Fibroblast of lung (primary cell): ENCODE measurements around the gene SLC6A9. TPM values are rescaled to one million over a fixed set of nuclear protein-coding genes. Genes with fewer than 3 reads are reported as not detected.

ENCODE experiments used
- DNase-seq, 2 donors: peaks; one replicate each; pipeline versions ENCODE4 v3.0.0 to v3.0.0-alpha.2; 2010; ENCODE audit warnings: low read depth in 2 of 2
- H2AFZ ChIP-seq: 2 replicates; pipeline ENCODE4 v1.5.1; 2012; ENCODE audit warnings: low read length, control low read depth, inconsistent platforms
- H3K27ac ChIP-seq: 2 replicates; pipeline ENCODE4 v1.5.1; 2011; ENCODE audit warnings: low read length, control low read depth; ENCODE audit not compliant: insufficient read depth
- H3K27me3 ChIP-seq: 2 replicates; pipeline ENCODE4 v1.5.1; 2011; ENCODE audit warnings: mild to moderate bottlenecking, low read length; ENCODE audit not compliant: control insufficient read depth, insufficient read depth
- H3K36me3 ChIP-seq: 2 replicates; pipeline ENCODE4 v1.5.1; 2011; ENCODE audit warnings: low read length; ENCODE audit not compliant: control insufficient read depth, insufficient read depth
- H3K4me1 ChIP-seq: 2 replicates; pipeline ENCODE4 v1.5.1; 2011; ENCODE audit warnings: low read length; ENCODE audit not compliant: control insufficient read depth, insufficient read depth; ENCODE audit errors: extremely low read depth
- H3K4me2 ChIP-seq: 2 replicates; pipeline ENCODE4 v1.5.1; 2011; ENCODE audit warnings: low read length, control low read depth; ENCODE audit not compliant: insufficient read depth; ENCODE audit errors: extremely low read depth
- H3K4me3 ChIP-seq, 4 experiments: fragments of 200-600 bp in 1 of 4; sonication (generic) in 1 of 4; replicated peaks in 1 of 4; 2 replicates each; pipeline ENCODE4 v1.5.1; 2011 to 2016; ENCODE audit warnings: low read length in 4 of 4, low read depth in 3 of 4, mild to moderate bottlenecking in 3 of 4, control low read depth in 2 of 4, inconsistent platforms in 1 of 4, mixed read lengths in 1 of 4; ENCODE audit not compliant: insufficient read depth in 1 of 4; ENCODE audit errors: control extremely low read depth in 1 of 4
- H3K79me2 ChIP-seq: 2 replicates; pipeline ENCODE4 v1.5.1; 2012; ENCODE audit warnings: mild to moderate bottlenecking, low read length, inconsistent platforms; ENCODE audit not compliant: control insufficient read depth, insufficient read depth
- H3K9ac ChIP-seq: 2 replicates; pipeline ENCODE4 v1.5.1; 2011; ENCODE audit warnings: mild to moderate bottlenecking, low read length, control low read depth; ENCODE audit not compliant: insufficient read depth
- H3K9me3 ChIP-seq: 2 replicates; pipeline ENCODE4 v1.5.1; 2012; ENCODE audit warnings: low read depth, low read length; ENCODE audit not compliant: control insufficient read depth, insufficient read depth
- H4K20me1 ChIP-seq: 2 replicates; pipeline ENCODE4 v1.5.1; 2011; ENCODE audit warnings: low read length; ENCODE audit not compliant: control insufficient read depth, insufficient read depth; ENCODE audit errors: extremely low read depth
- EZH2 ChIP-seq: IDR thresholded peaks from 2 replicates; pipeline ENCODE4 v1.5.1; 2012; ENCODE audit warnings: low read length, control low read depth, mild to moderate bottlenecking; ENCODE audit errors: missing control alignments
- polyA plus RNA-seq, 2 donors: library from polyadenylated mRNA; depleted of rRNA in 1 of 2; stranded (reverse) in 1 of 2; unstranded in 1 of 2; fragments of >200 nt; gene quantifications; 2 replicates each; pipeline ENCODE4 v1.2.1, GENCODE V29; 2011 to 2012; ENCODE audit warnings: missing spikeins in 1 of 2
- total RNA-seq: library from RNA; depleted of rRNA; stranded (reverse); fragments of >200 nt; gene quantifications from 2 replicates; pipeline ENCODE4 v1.2.1, GENCODE V29; 2014
- TF ChIP-seq, protein P1 (sequence below), 2 donors: IDR thresholded peaks in 1 of 2; conservative IDR thresholded peaks in 1 of 2; 1 replicate in 1 of 2; 2 replicates in 1 of 2; pipeline ENCODE4 v1.5.1; 2011 to 2012; ENCODE audit warnings: low read length in 2 of 2, control low read depth in 1 of 2, inconsistent platforms in 1 of 2, low read depth in 1 of 2, mild to moderate bottlenecking in 1 of 2

Gene SLC6A9
- total and polyA plus RNA-seq, 2 donors (not counting 1 experiment from before 2014, with no cell fraction given): 3.4 to 19.5 TPM

GRCh38 chr1:43982808-43983207 is 48.5 kb downstream of the SLC6A9 start:
- no peak for DNase-seq
- Histone ChIP-seq H3K4me2 (no peak overlapping the region), H3K27me3 (no peaks in the 10 kb centered on the region), H3K4me3 (no peak overlapping the region), H3K4me1 (peaks cover 5% of the 10 kb centered on the region), H2AFZ (no peak overlapping the region), H3K9ac (no peak overlapping the region), H4K20me1 (no peaks in the 10 kb centered on the region), H3K79me2 (peaks cover 34% of the 10 kb centered on the region), H3K9me3 (no peaks in the 10 kb centered on the region), H3K27ac (no peak overlapping the region), H3K36me3 (peaks cover 18% of the 10 kb centered on the region)
- no peak for TF ChIP-seq EZH2
- TF ChIP-seq, protein P1, sequence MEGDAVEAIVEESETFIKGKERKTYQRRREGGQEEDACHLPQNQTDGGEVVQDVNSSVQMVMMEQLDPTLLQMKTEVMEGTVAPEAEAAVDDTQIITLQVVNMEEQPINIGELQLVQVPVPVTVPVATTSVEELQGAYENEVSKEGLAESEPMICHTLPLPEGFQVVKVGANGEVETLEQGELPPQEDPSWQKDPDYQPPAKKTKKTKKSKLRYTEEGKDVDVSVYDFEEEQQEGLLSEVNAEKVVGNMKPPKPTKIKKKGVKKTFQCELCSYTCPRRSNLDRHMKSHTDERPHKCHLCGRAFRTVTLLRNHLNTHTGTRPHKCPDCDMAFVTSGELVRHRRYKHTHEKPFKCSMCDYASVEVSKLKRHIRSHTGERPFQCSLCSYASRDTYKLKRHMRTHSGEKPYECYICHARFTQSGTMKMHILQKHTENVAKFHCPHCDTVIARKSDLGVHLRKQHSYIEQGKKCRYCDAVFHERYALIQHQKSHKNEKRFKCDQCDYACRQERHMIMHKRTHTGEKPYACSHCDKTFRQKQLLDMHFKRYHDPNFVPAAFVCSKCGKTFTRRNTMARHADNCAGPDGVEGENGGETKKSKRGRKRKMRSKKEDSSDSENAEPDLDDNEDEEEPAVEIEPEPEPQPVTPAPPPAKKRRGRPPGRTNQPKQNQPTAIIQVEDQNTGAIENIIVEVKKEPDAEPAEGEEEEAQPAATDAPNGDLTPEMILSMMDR (conservative IDR thresholded peaks at IDR 0.05 in 1 of 2, IDR thresholded peaks at IDR 0.05 in 1 of 2; ENCODE audit: low read depth in 1 of 2, low read length in 2 of 2): no peak

DNA sequence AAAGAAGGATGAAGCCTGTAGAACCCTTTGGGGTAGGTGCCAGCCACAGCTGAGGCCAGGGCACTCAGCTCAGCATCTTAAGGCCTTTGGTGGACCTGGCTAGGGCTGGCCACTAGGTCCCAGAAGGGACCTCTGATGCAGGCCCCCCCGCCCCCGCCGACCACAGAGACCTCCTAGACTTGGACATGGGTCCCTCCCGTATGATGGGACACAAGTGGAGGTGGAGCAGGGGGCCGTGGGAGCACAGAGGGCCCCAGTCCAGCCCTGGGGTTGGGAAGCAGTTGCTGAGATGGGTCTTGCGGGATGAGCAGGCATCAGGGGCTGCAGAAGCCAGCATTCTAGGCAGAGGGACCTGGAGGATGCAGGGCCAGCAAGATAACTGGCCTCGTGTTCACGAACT is 49.0 kb downstream of the SLC6A9 start:
- no peak for DNase-seq
- H3K27ac ChIP-seq: no peak overlapping the region
- no peaks in the 10 kb centered on the region for H3K9me3 ChIP-seq
- peaks cover 37% of the 10 kb centered on the region for H3K79me2 ChIP-seq
- H3K4me1 ChIP-seq: peaks cover 5% of the 10 kb centered on the region
- H3K9ac ChIP-seq: no peak overlapping the region
- H2AFZ ChIP-seq: no peak overlapping the region
- no peak for TF ChIP-seq EZH2
- TF ChIP-seq, protein P1 (conservative IDR thresholded peaks at IDR 0.05 in 1 of 2, IDR thresholded peaks at IDR 0.05 in 1 of 2; ENCODE audit: low read depth in 1 of 2, low read length in 2 of 2): no peak
- H3K36me3 ChIP-seq: peaks cover 18% of the 10 kb centered on the region
- H3K27me3 ChIP-seq: no peaks in the 10 kb centered on the region
- H3K4me3 ChIP-seq: no peak overlapping the region
- no peak overlapping the region for H3K4me2 ChIP-seq
- H4K20me1 ChIP-seq: no peaks in the 10 kb centered on the region

GRCh38 chr1:43981636-43982035 is 49.6 kb downstream of the SLC6A9 start:
- H3K27me3 ChIP-seq: no peaks in the 10 kb centered on the region
- no peaks in the 10 kb centered on the region for H3K9me3 ChIP-seq
- TF ChIP-seq EZH2: no peak
- TF ChIP-seq, protein P1 (conservative IDR thresholded peaks at IDR 0.05 in 1 of 2, IDR thresholded peaks at IDR 0.05 in 1 of 2; ENCODE audit: low read depth in 1 of 2, low read length in 2 of 2): no peak
- H3K9ac ChIP-seq: no peak overlapping the region
- H3K27ac ChIP-seq: no peak overlapping the region
- H3K79me2 ChIP-seq: peaks cover 38% of the 10 kb centered on the region
- H3K4me2 ChIP-seq: no peak overlapping the region
- H3K36me3 ChIP-seq: peaks cover 22% of the 10 kb centered on the region
- no peak overlapping the region for H3K4me3 ChIP-seq
- no peak overlapping the region for H2AFZ ChIP-seq
- DNase-seq: no peak
- no peaks in the 10 kb centered on the region for H4K20me1 ChIP-seq
- H3K4me1 ChIP-seq: peaks cover 8% of the 10 kb centered on the region
